ENCODE data around the gene MMP11. TPM values are rescaled to one million over a fixed set of nuclear protein-coding genes. Genes with fewer than 3 reads are reported as not detected.
A peak's percentile ranks its signal among the peaks of the same experiment; 100 is the strongest.

The MMP11 gene
- total RNA-seq, 1 donor from 2014 or later, result 0.53 TPM

GRCh38 chr22:23762842-23763578 lies 9.6 kb upstream of the MMP11 start, which contains the start of gene C22orf15:
Gene C22orf15 (plus strand): TSS chr22:23762990. CDS start chr22:23763307, 317 bp downstream.
- H3K27me3 ChIP-seq (ENCODE audit: control insufficient read depth, insufficient read depth, low read length), result no peaks in the 10 kb centered on the region
- TF ChIP-seq, protein P1, sequence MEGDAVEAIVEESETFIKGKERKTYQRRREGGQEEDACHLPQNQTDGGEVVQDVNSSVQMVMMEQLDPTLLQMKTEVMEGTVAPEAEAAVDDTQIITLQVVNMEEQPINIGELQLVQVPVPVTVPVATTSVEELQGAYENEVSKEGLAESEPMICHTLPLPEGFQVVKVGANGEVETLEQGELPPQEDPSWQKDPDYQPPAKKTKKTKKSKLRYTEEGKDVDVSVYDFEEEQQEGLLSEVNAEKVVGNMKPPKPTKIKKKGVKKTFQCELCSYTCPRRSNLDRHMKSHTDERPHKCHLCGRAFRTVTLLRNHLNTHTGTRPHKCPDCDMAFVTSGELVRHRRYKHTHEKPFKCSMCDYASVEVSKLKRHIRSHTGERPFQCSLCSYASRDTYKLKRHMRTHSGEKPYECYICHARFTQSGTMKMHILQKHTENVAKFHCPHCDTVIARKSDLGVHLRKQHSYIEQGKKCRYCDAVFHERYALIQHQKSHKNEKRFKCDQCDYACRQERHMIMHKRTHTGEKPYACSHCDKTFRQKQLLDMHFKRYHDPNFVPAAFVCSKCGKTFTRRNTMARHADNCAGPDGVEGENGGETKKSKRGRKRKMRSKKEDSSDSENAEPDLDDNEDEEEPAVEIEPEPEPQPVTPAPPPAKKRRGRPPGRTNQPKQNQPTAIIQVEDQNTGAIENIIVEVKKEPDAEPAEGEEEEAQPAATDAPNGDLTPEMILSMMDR (IDR thresholded peaks at IDR 0.05; ENCODE audit: insufficient read depth, low read length, severe bottlenecking), result no peak
- H3K36me3 ChIP-seq (ENCODE audit: control insufficient read depth, insufficient read depth, low read length), result no peaks in the 10 kb centered on the region
- no peak within 1 kb of the TSS for H3K4me3 ChIP-seq (ENCODE audit: low read depth, low read length)
- DNase-seq (ENCODE audit: low read depth), result no peak
- FAIRE-seq, result no peak

GRCh38 chr22:23763579-23763945 lies 9.1 kb upstream of the MMP11 start:
- H3K4me3 ChIP-seq (ENCODE audit: low read depth, low read length), result no peak overlapping the region
- DNase-seq (ENCODE audit: low read depth), result no peak
- no peaks in the 10 kb centered on the region for H3K27me3 ChIP-seq (ENCODE audit: control insufficient read depth, insufficient read depth, low read length)
- no peaks in the 10 kb centered on the region for H3K36me3 ChIP-seq (ENCODE audit: control insufficient read depth, insufficient read depth, low read length)
- no peak for FAIRE-seq
- TF ChIP-seq, protein P1 (IDR thresholded peaks at IDR 0.05; ENCODE audit: insufficient read depth, low read length, severe bottlenecking), result no peak

DNA sequence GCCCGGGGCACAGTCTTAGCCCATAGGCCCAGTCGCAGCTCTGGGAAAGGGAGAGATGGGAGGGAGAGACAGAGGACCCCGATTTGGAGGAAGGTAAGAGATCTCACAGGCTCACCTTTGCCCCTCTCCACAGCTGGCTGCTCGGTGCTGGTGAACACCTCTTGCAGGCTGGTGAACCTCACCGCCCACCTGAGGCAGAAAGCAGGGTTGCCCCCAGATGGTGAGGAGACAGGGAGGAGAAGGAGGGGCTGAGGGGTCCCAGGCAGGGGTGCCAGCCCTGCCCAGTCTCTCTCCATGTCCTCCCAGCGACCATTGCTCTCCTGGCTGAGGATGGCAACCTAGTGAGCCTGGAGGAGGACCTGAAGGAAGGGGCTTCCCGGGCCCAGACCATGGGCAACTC lies 8.7 kb upstream of the MMP11 start:
- TF ChIP-seq, protein P1 (IDR thresholded peaks at IDR 0.05; ENCODE audit: insufficient read depth, low read length, severe bottlenecking), result no peak
- DNase-seq (ENCODE audit: low read depth) (no peak), FAIRE-seq (no peak)
- Histone ChIP-seq H3K27me3 (ENCODE audit: control insufficient read depth, insufficient read depth, low read length) (no peaks in the 10 kb centered on the region), H3K36me3 (ENCODE audit: control insufficient read depth, insufficient read depth, low read length) (no peaks in the 10 kb centered on the region), H3K4me3 (ENCODE audit: low read depth, low read length) (no peak overlapping the region)

DNA sequence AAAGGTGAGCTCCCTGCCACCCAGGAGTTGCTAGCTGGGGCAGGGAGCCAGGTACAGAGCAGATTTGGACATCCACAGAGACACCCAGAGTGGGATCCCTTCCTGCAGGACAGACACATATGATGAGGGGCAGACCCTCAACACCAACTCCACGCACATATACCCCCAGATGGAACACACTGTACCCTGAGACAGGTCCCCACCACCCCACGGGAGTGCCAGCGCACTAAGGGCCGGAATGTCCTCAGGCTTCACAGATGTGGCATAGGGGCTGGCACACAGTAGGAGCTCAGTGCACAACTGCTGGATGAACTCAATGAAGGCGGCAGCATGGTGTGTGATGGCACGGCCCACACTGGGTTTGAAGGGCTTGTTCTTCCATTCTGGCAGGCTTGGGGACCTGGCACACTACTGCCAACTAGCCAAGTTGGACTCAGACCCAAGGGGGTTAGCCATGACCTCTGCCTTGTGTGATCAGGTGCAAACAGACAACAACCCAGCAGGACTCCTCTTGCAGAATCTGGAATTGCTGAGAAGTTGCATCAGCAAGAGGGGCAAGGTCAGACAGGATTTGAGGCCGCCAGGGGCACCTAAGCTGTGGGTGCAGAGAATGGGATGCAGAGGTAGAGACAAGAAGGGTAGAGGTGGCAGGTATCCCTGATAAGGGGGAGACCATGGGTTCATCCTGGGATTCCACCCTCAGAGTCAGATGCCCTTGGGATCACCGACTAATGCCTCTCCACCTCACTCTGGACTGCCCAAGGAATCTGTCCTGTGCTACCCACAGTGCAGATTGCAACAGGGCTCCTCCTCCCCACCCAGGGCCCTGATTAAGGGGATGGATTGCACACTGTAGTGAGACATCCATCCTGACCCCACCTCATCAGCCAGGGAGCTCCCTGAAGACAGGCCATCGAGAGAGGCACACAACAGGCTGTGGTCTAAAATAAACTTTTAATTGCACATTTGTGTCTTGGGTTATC lies 7.5 kb upstream of the MMP11 start:
- DNase-seq (ENCODE audit: low read depth), result no peak
- Histone ChIP-seq H3K36me3 (ENCODE audit: control insufficient read depth, insufficient read depth, low read length) (no peaks in the 10 kb centered on the region), H3K4me3 (ENCODE audit: low read depth, low read length) (no peak overlapping the region), H3K27me3 (ENCODE audit: control insufficient read depth, insufficient read depth, low read length) (no peaks in the 10 kb centered on the region)
- TF ChIP-seq, protein P1 (IDR thresholded peaks at IDR 0.05; ENCODE audit: insufficient read depth, low read length, severe bottlenecking), result no peak
- FAIRE-seq, result peak; percentile 52

DNA sequence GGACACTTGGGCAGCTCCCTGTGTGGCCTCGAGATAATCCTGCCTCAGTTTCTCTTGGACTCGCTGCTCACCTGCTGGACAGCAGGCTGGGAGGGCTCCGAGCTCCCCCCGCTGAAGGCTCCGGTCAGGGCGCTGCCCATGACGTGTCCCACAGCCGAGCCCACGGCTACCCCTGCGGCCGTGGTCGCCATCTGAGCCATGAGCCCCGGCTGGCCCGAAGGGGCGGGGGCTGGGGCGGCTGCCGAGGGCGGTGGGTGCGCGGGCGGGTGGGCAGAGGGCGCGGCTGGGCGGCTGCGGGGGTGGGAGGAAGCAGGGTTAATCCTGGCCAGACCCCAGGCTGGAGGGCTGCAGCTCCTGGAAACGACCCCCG lies 5.4 kb upstream of the MMP11 start:
- no peaks in the 10 kb centered on the region for H3K27me3 ChIP-seq (ENCODE audit: control insufficient read depth, insufficient read depth, low read length)
- no peak for FAIRE-seq
- TF ChIP-seq, protein P1 (IDR thresholded peaks at IDR 0.05; ENCODE audit: insufficient read depth, low read length, severe bottlenecking), result no peak
- H3K4me3 ChIP-seq (ENCODE audit: low read depth, low read length), result peak overlapping the region; percentile 83
- H3K36me3 ChIP-seq (ENCODE audit: control insufficient read depth, insufficient read depth, low read length), result no peaks in the 10 kb centered on the region
- DNase-seq (ENCODE audit: low read depth), result no peak

Measured in bronchial epithelial cell (primary cell).